Esophagus muscularis mucosa (tissue), 4 donors: Measurements from ENCODE around the gene BICC1. TPM values are rescaled to one million over a fixed set of nuclear protein-coding genes. Genes with fewer than 3 reads are reported as not detected.

ENCODE experiments used
- DNase-seq: peaks from one replicate; pipeline ENCODE4 v3.0.0-alpha.2; 2017; ENCODE audit errors: extremely low spot score
- H3K27ac ChIP-seq, 4 donors: fragments of 200-600 bp; sonication (generic); replicated peaks in 1 of 4; 1 replicate in 3 of 4; 2 replicates in 1 of 4; pipeline ENCODE4 v1.5.1; 2016 to 2019; ENCODE audit warnings: mild to moderate bottlenecking in 1 of 4
- H3K27me3 ChIP-seq, 4 donors: fragments of 200-600 bp; sonication (generic); one replicate each; pipeline versions ENCODE4 v1.5.1 to v1.6.0; 2016 to 2019
- H3K36me3 ChIP-seq, 4 donors: fragments of 200-600 bp; sonication (generic); one replicate each; pipeline ENCODE4 v1.5.1; 2016 to 2019
- H3K4me1 ChIP-seq, 4 donors: fragments of 200-600 bp; sonication (generic); one replicate each; pipeline ENCODE4 v1.5.1; 2016 to 2019
- H3K4me3 ChIP-seq, 4 donors: fragments of 200-600 bp; sonication (generic); 1 replicate in 2 of 4; 2 replicates in 2 of 4; pipeline ENCODE4 v1.5.1; 2016 to 2019; ENCODE audit warnings: mild to moderate bottlenecking in 4 of 4, moderate library complexity in 1 of 4
- H3K9me3 ChIP-seq, 4 donors: fragments of 200-600 bp; sonication (generic); 1 replicate in 3 of 4; 2 replicates in 1 of 4; pipeline ENCODE4 v1.5.1; 2016 to 2019
- EP300 ChIP-seq: sonication (generic); formaldehyde crosslinking; IDR thresholded peaks from one replicate; pipeline ENCODE4 v1.6.1; 2017; ENCODE audit warnings: antibody characterized with exemption
- POLR2A ChIP-seq: fragments of 450-650 bp; IDR thresholded peaks from one replicate; pipeline ENCODE4 v1.6.1; 2017; ENCODE audit warnings: antibody characterized with exemption, moderate library complexity, mild to moderate bottlenecking, low read depth
- POLR2AphosphoS5 ChIP-seq, 2 donors: sonication (generic); formaldehyde crosslinking; IDR thresholded peaks; one replicate each; pipeline ENCODE4 v1.6.1; 2017; ENCODE audit warnings: antibody characterized with exemption in 2 of 2
- WGBS: methylation state at CpG from one replicate; pipeline ENCODE4 v1.1.5; 2018; 5-methylcytosine and 5-hydroxymethylcytosine counted together
- intact Hi-C: fragments of 100-400 bp; cut with DNase I; formaldehyde crosslinking; loops from one replicate; pipeline ENCODE4 v1.15.1; 2023
- total RNA-seq, 4 donors: library from RNA; depleted of rRNA; stranded (reverse); fragments of >200 nt; gene quantifications; one replicate each; pipeline versions ENCODE4 v1.1.0 to v1.2.1, GENCODE V29; 2016
- TF ChIP-seq, protein P1 (sequence below), 3 experiments: fragments of 200-600 bp in 2 of 3; fragments of 450-650 bp in 1 of 3; sonication (generic) in 2 of 3; IDR thresholded peaks; one replicate each; pipeline ENCODE4 v1.5.1; 2017 to 2019; ENCODE audit warnings: antibody characterized with exemption in 3 of 3, mild to moderate bottlenecking in 2 of 3, moderate library complexity in 1 of 3

BICC1 gene
- total RNA-seq, 4 donors from 2014 or later, result 19.1 to 24.9 (median 20.5) TPM

DNA sequence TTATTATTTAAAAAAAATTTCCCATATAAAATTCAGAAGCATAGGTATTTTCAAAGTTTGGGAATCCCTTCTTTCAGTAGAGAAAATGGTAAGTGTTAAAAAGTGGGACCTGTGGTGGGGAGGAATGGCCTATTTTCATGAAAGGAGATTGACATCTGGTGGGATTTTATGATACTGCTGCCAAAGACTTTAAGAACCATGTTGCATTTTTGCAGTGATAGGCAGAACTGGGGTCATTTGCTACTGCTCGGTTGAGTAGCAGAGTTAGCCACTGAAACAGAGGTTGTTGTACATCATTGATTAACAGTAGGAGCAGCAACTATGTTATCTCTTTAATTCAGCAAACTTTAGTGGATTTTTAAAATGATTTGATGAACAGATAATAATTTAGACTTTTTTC is 4.4 kb downstream of the BICC1 start:
- Histone ChIP-seq H3K9me3 (no peaks in the 10 kb centered on the region), H3K36me3 (no peaks in the 10 kb centered on the region), H3K27ac (no peak overlapping the region), H3K4me1 (peaks cover 0 to 60% (median 46%) of the 10 kb centered on the region in 4 donors), H3K27me3 (no peaks in the 10 kb centered on the region), H3K4me3 (no peak overlapping the region)
- intact Hi-C loops, result loop anchor here (10.0 kb wide), 2 partner anchors 82 to 258 kb away; no protein-coding TSS in a partner anchor
- DNase-seq, result no peak
- 6% methylated on average over 1 of the region's 1 CpG for WGBS
- TF ChIP-seq EP300 (no peak), POLR2A (no peak), POLR2AphosphoS5 (IDR thresholded peaks at IDR 0.05) (no peak)
- TF ChIP-seq, protein P1, sequence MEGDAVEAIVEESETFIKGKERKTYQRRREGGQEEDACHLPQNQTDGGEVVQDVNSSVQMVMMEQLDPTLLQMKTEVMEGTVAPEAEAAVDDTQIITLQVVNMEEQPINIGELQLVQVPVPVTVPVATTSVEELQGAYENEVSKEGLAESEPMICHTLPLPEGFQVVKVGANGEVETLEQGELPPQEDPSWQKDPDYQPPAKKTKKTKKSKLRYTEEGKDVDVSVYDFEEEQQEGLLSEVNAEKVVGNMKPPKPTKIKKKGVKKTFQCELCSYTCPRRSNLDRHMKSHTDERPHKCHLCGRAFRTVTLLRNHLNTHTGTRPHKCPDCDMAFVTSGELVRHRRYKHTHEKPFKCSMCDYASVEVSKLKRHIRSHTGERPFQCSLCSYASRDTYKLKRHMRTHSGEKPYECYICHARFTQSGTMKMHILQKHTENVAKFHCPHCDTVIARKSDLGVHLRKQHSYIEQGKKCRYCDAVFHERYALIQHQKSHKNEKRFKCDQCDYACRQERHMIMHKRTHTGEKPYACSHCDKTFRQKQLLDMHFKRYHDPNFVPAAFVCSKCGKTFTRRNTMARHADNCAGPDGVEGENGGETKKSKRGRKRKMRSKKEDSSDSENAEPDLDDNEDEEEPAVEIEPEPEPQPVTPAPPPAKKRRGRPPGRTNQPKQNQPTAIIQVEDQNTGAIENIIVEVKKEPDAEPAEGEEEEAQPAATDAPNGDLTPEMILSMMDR (IDR thresholded peaks at IDR 0.05), result no peak

- no peaks in the 10 kb centered on the region for H3K27me3 ChIP-seq
- 71% methylated on average over 4 of the region's 4 CpGs for WGBS
- no peaks in the 10 kb centered on the region for H3K9me3 ChIP-seq
- H3K4me1 ChIP-seq, result peaks cover 0 to 57% (median 41%) of the 10 kb centered on the region in 4 donors
- no peak for DNase-seq
- H3K36me3 ChIP-seq, result no peaks in the 10 kb centered on the region
- TF ChIP-seq, protein P1 (IDR thresholded peaks at IDR 0.05), result no peak
- TF ChIP-seq EP300 (no peak), POLR2AphosphoS5 (IDR thresholded peaks at IDR 0.05) (no peak), POLR2A (no peak)
- H3K4me3 ChIP-seq, result no peak overlapping the region
- intact Hi-C loops, result loop anchor here (10.0 kb wide), 2 partner anchors 83 to 257 kb away; no protein-coding TSS in a partner anchor
- no peak overlapping the region for H3K27ac ChIP-seq
Observed at GRCh38 chr10:58517491-58518355, 5.1 kb downstream of the BICC1 start.

- Histone ChIP-seq H3K4me3 (no peak overlapping the region), H3K27me3 (no peaks in the 10 kb centered on the region), H3K27ac (no peak overlapping the region), H3K9me3 (no peaks in the 10 kb centered on the region), H3K4me1 (peaks cover 0 to 54% (median 36%) of the 10 kb centered on the region in 4 donors), H3K36me3 (no peaks in the 10 kb centered on the region)
- DNase-seq, result no peak
- 64% methylated on average over 6 of the region's 6 CpGs for WGBS
- TF ChIP-seq EP300 (no peak), POLR2AphosphoS5 (IDR thresholded peaks at IDR 0.05) (no peak), POLR2A (no peak)
- TF ChIP-seq, protein P1 (IDR thresholded peaks at IDR 0.05), result no peak
- intact Hi-C loops, result loop anchor here (10.0 kb wide), 2 partner anchors 84 to 256 kb away; no protein-coding TSS in a partner anchor
Observed at GRCh38 chr10:58518775-58519174, 6.1 kb downstream of the BICC1 start.

- H3K36me3 ChIP-seq, result no peaks in the 10 kb centered on the region
- no peak overlapping the region for H3K4me3 ChIP-seq
- TF ChIP-seq POLR2AphosphoS5 (IDR thresholded peaks at IDR 0.05) (no peak), EP300 (no peak)
- TF ChIP-seq, protein P1 (IDR thresholded peaks at IDR 0.05), result no peak
- H3K27me3 ChIP-seq, result no peaks in the 10 kb centered on the region
- no peak for DNase-seq
- H3K9me3 ChIP-seq, result no peaks in the 10 kb centered on the region
- 94% methylated on average over 3 of the region's 3 CpGs for WGBS
- H3K4me1 ChIP-seq, result peaks cover 0 to 13% (median 6%) of the 10 kb centered on the region in 4 donors
- intact Hi-C loops, result no loop called here
- H3K27ac ChIP-seq, result no peak overlapping the region
Observed at GRCh38 chr10:58529077-58529728, 16.5 kb downstream of the BICC1 start.
